NT2/D1 (cell line): Measurements from ENCODE around the gene TBC1D22B.

Experiments used
- SUZ12 ChIP-seq: IDR thresholded peaks from 2 replicates; pipeline ENCODE4 v1.6.1; 2011; ENCODE audit not compliant: insufficient read length, insufficient read depth; ENCODE audit errors: extremely low read depth
- YY1 ChIP-seq: IDR thresholded peaks from 2 replicates; pipeline ENCODE4 v1.6.1; 2011; ENCODE audit not compliant: insufficient read length, insufficient read depth
- ZNF274 ChIP-seq: IDR thresholded peaks from 2 replicates; pipeline ENCODE4 v1.6.1; 2011; ENCODE audit warnings: mild to moderate bottlenecking, low read depth, low read length

DNA sequence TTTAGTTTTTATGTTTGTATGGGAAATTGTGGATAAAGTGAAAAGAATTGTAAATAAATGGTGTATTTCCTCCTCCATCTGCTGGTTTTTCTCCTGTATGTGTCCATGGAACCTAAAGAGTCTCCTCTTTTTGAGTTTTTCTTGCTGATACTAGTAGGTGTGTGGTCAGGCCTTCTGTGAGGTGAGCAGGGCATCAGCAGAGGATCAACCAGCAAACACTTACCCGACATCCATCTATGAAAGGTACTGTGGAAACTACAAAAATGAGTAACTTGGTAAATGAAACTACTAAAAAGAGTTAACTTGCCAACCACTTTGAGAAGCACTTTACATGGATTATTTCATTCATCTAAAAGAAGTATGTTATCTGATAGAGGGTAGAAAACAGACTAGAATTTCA, 75.3 kb downstream of the TBC1D22B start:
- TF ChIP-seq ZNF274 (no peak), YY1 (no peak), SUZ12 (no peak)
